Urothelium cell line (cell line): ENCODE data around the gene MRTFA.

ENCODE experiments used
- DNase-seq: peaks from one replicate; pipeline ENCODE4 v3.0.0; 2011; ENCODE audit warnings: low spot score, mixed read lengths
- FAIRE-seq: peaks from 2 replicates; lab custom pipeline; 2011; peaks lifted over from hg19 to GRCh38; lab: Jason Lieb, UNC

MRTFA gene

DNA sequence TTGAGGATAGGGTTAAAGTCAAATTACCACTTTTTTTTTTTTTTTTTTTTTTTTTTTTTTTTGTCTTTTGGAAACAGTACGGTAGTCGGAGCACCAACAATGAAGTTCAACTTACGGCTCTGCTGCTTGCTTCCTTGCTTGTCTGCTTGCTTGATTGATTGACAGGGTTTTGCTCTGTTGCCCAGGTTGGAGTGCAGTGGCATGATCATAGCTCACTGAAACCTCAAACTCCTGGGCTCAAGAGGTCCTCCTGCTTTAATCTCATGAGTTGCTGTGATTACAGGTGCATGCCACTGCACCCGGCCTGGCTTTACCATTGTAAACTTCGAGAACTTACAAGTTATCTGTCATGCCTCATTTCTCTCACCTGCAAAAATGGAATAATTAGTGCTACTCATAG, 260.4 kb downstream of the MRTFA start:
- no peak for DNase-seq
- no peak for FAIRE-seq

DNA sequence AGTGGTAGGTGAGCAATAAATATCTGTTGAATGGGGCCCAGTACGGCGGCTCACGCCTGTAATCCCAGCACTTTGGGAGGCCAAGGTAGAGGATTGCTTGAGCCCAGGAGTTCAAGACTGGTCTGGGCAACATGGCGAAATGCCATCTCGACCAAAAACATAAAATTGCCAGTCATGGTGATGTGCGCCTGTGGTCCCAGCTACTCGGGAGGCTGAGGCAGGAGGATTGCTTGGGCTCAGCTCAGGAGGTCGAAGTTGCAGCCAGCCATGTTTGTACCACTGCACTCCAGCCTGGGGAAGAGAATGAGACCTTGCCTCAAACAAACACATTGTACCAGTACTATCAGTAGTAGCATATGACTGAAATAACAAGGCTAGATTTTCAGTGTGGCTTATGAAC, 262.0 kb downstream of the MRTFA start:
- FAIRE-seq: no peak
- no peak for DNase-seq

- no peak for FAIRE-seq
Measured at GRCh38 chr22:40368836-40369235, 267.7 kb downstream of the MRTFA start.

DNA sequence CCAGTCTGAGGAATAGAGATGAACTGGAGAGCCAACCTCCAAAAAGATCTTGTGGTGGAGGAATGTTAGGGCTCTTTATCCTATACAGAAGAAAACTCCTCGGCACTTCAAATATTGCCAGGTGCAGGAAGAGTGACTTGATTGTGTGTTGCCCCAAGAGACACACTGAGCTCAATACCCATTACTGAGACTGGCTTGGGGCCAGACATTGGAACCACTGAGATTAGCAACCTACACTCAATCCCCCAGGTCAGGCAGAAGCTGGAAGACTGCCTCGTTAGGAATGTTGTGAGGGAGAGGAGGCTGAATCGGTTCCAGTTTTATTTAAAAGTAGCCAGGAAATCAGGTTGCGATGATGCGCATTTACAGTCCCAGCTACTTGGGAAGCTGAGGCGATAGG, 268.5 kb downstream of the MRTFA start:
- FAIRE-seq (no peak), DNase-seq (no peak)

More at GRCh38 chr22:40368836-40369235, 267.7 kb downstream of the MRTFA start:
- no peak for DNase-seq

GRCh38 chr22:40367342-40367741, 269.2 kb downstream of the MRTFA start:
- DNase-seq (no peak), FAIRE-seq (no peak)

GRCh38 chr22:40366068-40366467, 270.5 kb downstream of the MRTFA start:
- FAIRE-seq (no peak), DNase-seq (no peak)

DNA sequence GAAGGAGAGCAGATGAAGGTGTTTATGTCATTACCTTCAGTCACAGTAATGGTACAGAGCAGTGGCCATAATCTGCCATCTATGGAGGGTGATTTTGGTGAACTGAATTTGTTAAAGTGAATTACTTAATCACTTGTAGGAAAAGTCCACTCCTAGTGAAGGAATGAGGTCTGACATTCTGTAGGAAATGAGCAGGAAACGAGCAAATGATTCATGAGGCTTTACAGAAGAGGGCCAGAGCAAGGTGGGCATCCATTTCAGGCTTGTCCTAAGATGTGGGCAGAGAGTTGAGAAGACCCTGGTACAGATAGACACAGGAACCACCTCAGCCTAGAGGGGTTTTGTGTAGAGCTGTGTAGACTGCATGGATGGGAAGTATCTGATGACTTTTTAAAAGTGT, 272.1 kb downstream of the MRTFA start:
- FAIRE-seq (no peak), DNase-seq (no peak)

GRCh38 chr22:40363059-40363458, 273.5 kb downstream of the MRTFA start:
- no peak for FAIRE-seq
- DNase-seq: no peak

DNA sequence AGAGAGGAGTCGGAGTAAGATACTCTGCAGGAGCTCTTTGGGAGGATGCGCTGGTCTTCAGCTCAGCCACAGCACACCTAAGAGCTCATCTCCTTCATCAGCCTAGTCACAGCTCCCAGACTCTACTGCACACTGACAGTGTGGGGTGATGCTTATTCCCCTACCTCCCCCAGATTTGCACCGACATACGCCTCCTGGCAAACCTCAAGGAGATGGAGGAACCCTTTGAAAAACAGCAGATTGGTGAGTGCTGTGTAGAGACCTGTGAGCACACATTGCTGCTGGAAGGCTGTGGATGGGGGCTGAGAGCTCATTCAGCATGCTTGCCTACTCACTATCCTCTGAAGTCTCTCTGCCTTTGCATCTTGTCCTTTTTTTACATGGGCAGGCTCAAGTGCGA, 275.4 kb downstream of the MRTFA start:
- FAIRE-seq (no peak), DNase-seq (no peak)
